ENCODE measurements around the gene ITGB5. TPM values are rescaled to one million over a fixed set of nuclear protein-coding genes. Genes with fewer than 3 reads are reported as not detected.

ITGB5 gene
- total and polyA plus RNA-seq, 2 donors (not counting 1 experiment from before 2014, with no cell fraction given), result 0.15 to 0.54 TPM

DNA sequence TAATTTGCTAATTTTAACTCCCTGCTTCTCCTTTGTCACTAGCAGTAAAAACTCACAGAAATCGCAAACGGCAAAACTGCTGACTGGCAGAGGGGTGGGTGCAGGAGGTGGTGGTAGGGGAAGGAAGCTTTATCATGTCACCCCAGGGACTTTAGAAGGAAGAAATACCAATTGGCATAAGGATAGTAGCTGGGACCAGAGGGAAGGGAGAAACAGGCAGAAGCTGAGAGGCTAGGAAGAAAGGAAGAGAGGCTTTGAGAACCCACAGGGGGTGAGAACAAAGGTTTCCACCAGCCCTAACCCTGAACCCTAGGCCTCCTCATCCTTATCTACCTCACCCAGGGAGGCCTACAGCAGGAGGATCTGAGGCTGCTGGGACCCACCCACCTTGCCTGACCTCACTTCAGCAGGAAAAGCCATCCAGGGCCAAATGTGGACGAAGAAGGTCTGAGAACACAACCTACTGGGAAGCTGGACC lies 10.7 kb downstream of the ITGB5 start:
- Histone ChIP-seq H3K9me3 (ENCODE audit: control extremely low read depth in 1 of 3, control insufficient read depth in 2 of 3, insufficient read depth in 1 of 3, low read length in 2 of 3) (no peaks in the 10 kb centered on the region), H3K27ac (ENCODE audit: low read length in 2 of 2) (no peak overlapping the region), H3K4me2 (replicated peaks; ENCODE audit: low read depth, low read length, poor library complexity, severe bottlenecking) (no peak overlapping the region), H3K27me3 (replicated peaks in 1 of 4; ENCODE audit: control extremely low read depth in 1 of 4, control insufficient read depth in 3 of 4, insufficient read depth in 4 of 4, low read length in 3 of 4) (peaks cover 0 to 10% (median 3%) of the 10 kb centered on the region in 4 experiments), H3K4me3 (ENCODE audit: control extremely low read depth in 1 of 5, extremely low read depth in 1 of 5, insufficient read depth in 1 of 5, low read depth in 2 of 5, low read length in 4 of 5) (no peak overlapping the region), H4K20me1 (ENCODE audit: control insufficient read depth, insufficient read depth, low read length, poor library complexity, severe bottlenecking) (no peaks in the 10 kb centered on the region), H3K36me3 (replicated peaks in 1 of 2; ENCODE audit: control extremely low read depth in 1 of 2, control insufficient read depth in 1 of 2, extremely low read depth in 1 of 2, insufficient read depth in 2 of 2, low read length in 1 of 2) (no peaks in the 10 kb centered on the region), H3K79me2 (ENCODE audit: control insufficient read depth, insufficient read depth, low read length) (no peaks in the 10 kb centered on the region), H3K4me1 (ENCODE audit: control insufficient read depth in 2 of 2, insufficient read depth in 2 of 2, low read length in 2 of 2) (no peaks in the 10 kb centered on the region), H2AFZ (ENCODE audit: insufficient read depth, low read depth, low read length, poor library complexity, severe bottlenecking) (peak overlapping the region; percentile 21), H3K9ac (ENCODE audit: low read length) (no peak overlapping the region)
- Mint-ChIP-seq H3K4me3 (no peak overlapping the region), H3K9me3 (ENCODE audit: insufficient read depth) (no peaks in the 10 kb centered on the region), H3K4me1 (no peaks in the 10 kb centered on the region), H3K27me3 (peaks cover 45% of the 10 kb centered on the region), H3K27ac (no peak overlapping the region)
- TF ChIP-seq CTCF (IDR thresholded peaks at IDR 0.05) (no peak), EZH2 (IDR thresholded peaks at IDR 0.05; ENCODE audit: borderline replicate concordance, insufficient read depth, low read depth, low read length, poor library complexity, severe bottlenecking) (no peak)
- POLR2A ChIA-PET, result no interaction called here
- no peak for DNase-seq
- intact Hi-C loops (cut with micrococcal nuclease), result no loop called here
- CTCF ChIA-PET, result no interaction called here
- WGBS (ENCODE audit: insufficient coverage), result 67% methylated on average over 1 of the region's 3 CpGs
- ATAC-seq (ENCODE audit: low read depth), result no peak

DNA sequence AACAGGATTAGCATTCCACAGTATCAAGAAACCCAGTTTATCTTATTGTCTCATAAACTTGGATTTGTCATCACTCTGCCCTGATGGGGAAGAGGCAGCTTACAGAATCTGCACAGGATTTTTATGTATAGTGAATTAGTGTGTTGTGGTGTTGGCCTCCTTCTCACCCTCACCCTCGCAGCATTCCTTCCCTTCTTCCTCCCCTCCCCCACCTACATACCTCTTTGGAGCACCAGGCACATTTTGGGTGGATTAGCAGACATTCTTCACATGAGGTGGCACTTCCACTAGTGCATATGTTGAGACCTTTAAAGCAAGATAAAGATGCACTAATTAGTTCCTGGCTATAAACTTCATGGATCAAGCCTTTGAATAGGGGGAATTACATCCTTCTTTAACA lies 13.9 kb downstream of the ITGB5 start:
- WGBS (ENCODE audit: insufficient coverage), result no CpG with 5 or more reads among the region's 1 CpG

More for the DNA sequence above, 13.9 kb downstream of the ITGB5 start:
- no peak overlapping the region for H2AFZ ChIP-seq (ENCODE audit: insufficient read depth, low read depth, low read length, poor library complexity, severe bottlenecking)
- no peak overlapping the region for H3K4me3 ChIP-seq (ENCODE audit: control extremely low read depth in 1 of 5, extremely low read depth in 1 of 5, insufficient read depth in 1 of 5, low read depth in 2 of 5, low read length in 4 of 5)
- Mint-ChIP-seq H3K4me3 (no peak overlapping the region), H3K4me1 (no peaks in the 10 kb centered on the region), H3K9me3 (ENCODE audit: insufficient read depth) (no peaks in the 10 kb centered on the region), H3K27me3 (peaks cover 42% of the 10 kb centered on the region), H3K27ac (no peak overlapping the region)
- H3K36me3 ChIP-seq (replicated peaks in 1 of 2; ENCODE audit: control extremely low read depth in 1 of 2, control insufficient read depth in 1 of 2, extremely low read depth in 1 of 2, insufficient read depth in 2 of 2, low read length in 1 of 2), result no peaks in the 10 kb centered on the region
- ATAC-seq (ENCODE audit: low read depth) (no peak), DNase-seq (no peak)
- no peak overlapping the region for H3K27ac ChIP-seq (ENCODE audit: low read length in 2 of 2)
- H3K27me3 ChIP-seq (replicated peaks in 1 of 4; ENCODE audit: control extremely low read depth in 1 of 4, control insufficient read depth in 3 of 4, insufficient read depth in 4 of 4, low read length in 3 of 4), result peaks cover 0 to 6% (median 2%) of the 10 kb centered on the region in 4 experiments
- intact Hi-C loops (cut with micrococcal nuclease), result no loop called here
- no peak for TF ChIP-seq CTCF (IDR thresholded peaks at IDR 0.05)
- TF ChIP-seq EZH2 (IDR thresholded peaks at IDR 0.05; ENCODE audit: borderline replicate concordance, insufficient read depth, low read depth, low read length, poor library complexity, severe bottlenecking), result no peak
- H4K20me1 ChIP-seq (ENCODE audit: control insufficient read depth, insufficient read depth, low read length, poor library complexity, severe bottlenecking), result no peaks in the 10 kb centered on the region
- H3K79me2 ChIP-seq (ENCODE audit: control insufficient read depth, insufficient read depth, low read length), result no peaks in the 10 kb centered on the region
- H3K4me1 ChIP-seq (ENCODE audit: control insufficient read depth in 2 of 2, insufficient read depth in 2 of 2, low read length in 2 of 2), result no peaks in the 10 kb centered on the region
- H3K9ac ChIP-seq (ENCODE audit: low read length), result no peak overlapping the region
- no peaks in the 10 kb centered on the region for H3K9me3 ChIP-seq (ENCODE audit: control extremely low read depth in 1 of 3, control insufficient read depth in 2 of 3, insufficient read depth in 1 of 3, low read length in 2 of 3)
- ChIA-PET POLR2A (no interaction called here), CTCF (no interaction called here)
- H3K4me2 ChIP-seq (replicated peaks; ENCODE audit: low read depth, low read length, poor library complexity, severe bottlenecking), result no peak overlapping the region
